ENCODE results near the gene OR51G2. TPM values are rescaled to one million over a fixed set of nuclear protein-coding genes. Genes with fewer than 3 reads are reported as not detected.

Gene OR51G2
- total and polyA plus RNA-seq, 2 donors from 2014 or later = not detected

DNA sequence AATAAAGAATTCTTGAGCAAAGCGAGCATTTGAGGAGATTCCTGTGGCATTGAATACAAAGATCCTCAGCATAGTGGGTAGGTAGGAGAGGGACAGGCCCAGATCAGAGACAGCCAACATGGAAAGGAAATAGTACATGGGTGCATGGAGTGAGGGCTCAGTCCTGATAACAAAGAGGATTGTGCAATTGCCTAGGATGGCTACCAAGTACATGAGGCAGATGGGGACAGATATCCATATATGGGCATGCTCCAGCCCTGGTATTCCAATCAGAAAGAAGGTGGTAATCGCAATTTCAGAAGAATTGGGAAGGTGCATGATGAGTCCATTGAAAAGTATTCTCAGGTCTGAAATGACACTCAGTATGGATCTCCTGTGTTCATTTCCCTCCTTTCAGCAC is 28.9 kb downstream of the OR51G2 start:
- no peaks in the 10 kb centered on the region for H3K27me3 ChIP-seq (ENCODE audit: control insufficient read depth, insufficient read depth, low read length)
- H3K9ac ChIP-seq (ENCODE audit: low read length in 3 of 3) = no peak overlapping the region
- intact Hi-C loops (cut with DNase I) = no loop called here
- H3K27ac ChIP-seq (ENCODE audit: low read depth in 2 of 2, low read length in 2 of 2) = no peak overlapping the region
- FAIRE-seq = no peak
- no peaks in the 10 kb centered on the region for H3K36me3 ChIP-seq (ENCODE audit: control insufficient read depth in 2 of 3, insufficient read depth in 3 of 3, low read length in 3 of 3)
- TF ChIP-seq, protein P1, sequence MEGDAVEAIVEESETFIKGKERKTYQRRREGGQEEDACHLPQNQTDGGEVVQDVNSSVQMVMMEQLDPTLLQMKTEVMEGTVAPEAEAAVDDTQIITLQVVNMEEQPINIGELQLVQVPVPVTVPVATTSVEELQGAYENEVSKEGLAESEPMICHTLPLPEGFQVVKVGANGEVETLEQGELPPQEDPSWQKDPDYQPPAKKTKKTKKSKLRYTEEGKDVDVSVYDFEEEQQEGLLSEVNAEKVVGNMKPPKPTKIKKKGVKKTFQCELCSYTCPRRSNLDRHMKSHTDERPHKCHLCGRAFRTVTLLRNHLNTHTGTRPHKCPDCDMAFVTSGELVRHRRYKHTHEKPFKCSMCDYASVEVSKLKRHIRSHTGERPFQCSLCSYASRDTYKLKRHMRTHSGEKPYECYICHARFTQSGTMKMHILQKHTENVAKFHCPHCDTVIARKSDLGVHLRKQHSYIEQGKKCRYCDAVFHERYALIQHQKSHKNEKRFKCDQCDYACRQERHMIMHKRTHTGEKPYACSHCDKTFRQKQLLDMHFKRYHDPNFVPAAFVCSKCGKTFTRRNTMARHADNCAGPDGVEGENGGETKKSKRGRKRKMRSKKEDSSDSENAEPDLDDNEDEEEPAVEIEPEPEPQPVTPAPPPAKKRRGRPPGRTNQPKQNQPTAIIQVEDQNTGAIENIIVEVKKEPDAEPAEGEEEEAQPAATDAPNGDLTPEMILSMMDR (IDR thresholded peaks at IDR 0.05; ENCODE audit: borderline replicate concordance, extremely low read depth, insufficient read depth) = no peak
- H3K9me3 ChIP-seq (ENCODE audit: control insufficient read depth in 2 of 3, insufficient read depth in 1 of 3, low read length in 3 of 3) = no peaks in the 10 kb centered on the region
- H3K4me1 ChIP-seq (ENCODE audit: control insufficient read depth in 2 of 3, insufficient read depth in 2 of 3, low read depth in 1 of 3, low read length in 3 of 3) = no peaks in the 10 kb centered on the region
- H3K4me3 ChIP-seq (ENCODE audit: low read length in 3 of 3) = no peak overlapping the region
- DNase-seq = no peak

DNA sequence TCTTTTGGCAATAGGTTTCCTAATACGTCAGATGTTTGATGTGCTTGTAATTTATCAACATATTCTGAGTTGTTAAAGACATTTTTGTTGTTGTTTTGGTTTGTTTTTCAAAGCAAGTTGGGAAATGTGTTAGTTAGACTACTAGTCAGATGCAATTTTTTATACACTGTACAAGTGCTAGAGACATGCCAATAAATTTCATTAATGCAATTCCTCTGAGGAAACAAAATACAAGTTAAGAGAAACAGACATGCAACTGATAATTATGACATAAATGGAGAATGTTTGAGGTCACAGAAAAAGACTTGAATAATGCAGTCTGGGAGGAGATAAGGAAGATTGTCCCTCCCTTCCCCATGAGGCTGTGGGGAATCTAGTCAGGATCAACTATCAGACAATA is 31.6 kb downstream of the OR51G2 start:
- H3K9me3 ChIP-seq (ENCODE audit: control insufficient read depth in 2 of 3, insufficient read depth in 1 of 3, low read length in 3 of 3) = no peaks in the 10 kb centered on the region
- H3K27ac ChIP-seq (ENCODE audit: low read depth in 2 of 2, low read length in 2 of 2) = no peak overlapping the region
- no peaks in the 10 kb centered on the region for H3K4me1 ChIP-seq (ENCODE audit: control insufficient read depth in 2 of 3, insufficient read depth in 2 of 3, low read depth in 1 of 3, low read length in 3 of 3)
- intact Hi-C loops (cut with DNase I) = no loop called here
- TF ChIP-seq, protein P1 (IDR thresholded peaks at IDR 0.05; ENCODE audit: borderline replicate concordance, extremely low read depth, insufficient read depth) = no peak
- DNase-seq (no peak), FAIRE-seq (no peak)
- no peaks in the 10 kb centered on the region for H3K36me3 ChIP-seq (ENCODE audit: control insufficient read depth in 2 of 3, insufficient read depth in 3 of 3, low read length in 3 of 3)
- no peak overlapping the region for H3K4me3 ChIP-seq (ENCODE audit: low read length in 3 of 3)
- no peak overlapping the region for H3K9ac ChIP-seq (ENCODE audit: low read length in 3 of 3)
- H3K27me3 ChIP-seq (ENCODE audit: control insufficient read depth, insufficient read depth, low read length) = no peaks in the 10 kb centered on the region

DNA sequence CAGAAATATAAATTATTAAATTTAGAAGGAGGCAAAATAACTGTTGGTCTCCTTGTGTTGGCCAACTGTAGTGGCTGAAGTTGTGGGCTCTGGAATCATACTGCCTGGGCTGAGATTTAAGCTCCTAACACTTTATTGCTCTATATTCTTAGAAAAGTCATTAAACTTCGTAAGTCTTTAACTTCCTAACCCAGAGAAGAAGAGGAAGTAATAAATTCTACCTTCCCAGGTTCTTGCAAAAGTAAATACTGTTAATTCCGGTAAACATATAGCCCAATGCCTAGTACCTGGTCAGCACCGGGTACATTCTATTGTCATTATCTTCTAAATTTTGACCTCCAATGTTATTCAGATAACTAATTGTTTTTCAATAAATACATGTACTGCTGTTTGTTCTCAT is 33.0 kb downstream of the OR51G2 start:
- TF ChIP-seq, protein P1 (IDR thresholded peaks at IDR 0.05; ENCODE audit: borderline replicate concordance, extremely low read depth, insufficient read depth) = no peak
- H3K4me3 ChIP-seq (ENCODE audit: low read length in 3 of 3) = no peak overlapping the region
- H3K4me1 ChIP-seq (ENCODE audit: control insufficient read depth in 2 of 3, insufficient read depth in 2 of 3, low read depth in 1 of 3, low read length in 3 of 3) = no peaks in the 10 kb centered on the region
- FAIRE-seq (no peak), DNase-seq (peak in 1 of 5 donors; percentile 23)
- H3K9me3 ChIP-seq (ENCODE audit: control insufficient read depth in 2 of 3, insufficient read depth in 1 of 3, low read length in 3 of 3) = no peaks in the 10 kb centered on the region
- H3K27ac ChIP-seq (ENCODE audit: low read depth in 2 of 2, low read length in 2 of 2) = no peak overlapping the region
- intact Hi-C loops (cut with DNase I) = no loop called here
- H3K9ac ChIP-seq (ENCODE audit: low read length in 3 of 3) = no peak overlapping the region
- H3K27me3 ChIP-seq (ENCODE audit: control insufficient read depth, insufficient read depth, low read length) = no peaks in the 10 kb centered on the region
- no peaks in the 10 kb centered on the region for H3K36me3 ChIP-seq (ENCODE audit: control insufficient read depth in 2 of 3, insufficient read depth in 3 of 3, low read length in 3 of 3)

DNA sequence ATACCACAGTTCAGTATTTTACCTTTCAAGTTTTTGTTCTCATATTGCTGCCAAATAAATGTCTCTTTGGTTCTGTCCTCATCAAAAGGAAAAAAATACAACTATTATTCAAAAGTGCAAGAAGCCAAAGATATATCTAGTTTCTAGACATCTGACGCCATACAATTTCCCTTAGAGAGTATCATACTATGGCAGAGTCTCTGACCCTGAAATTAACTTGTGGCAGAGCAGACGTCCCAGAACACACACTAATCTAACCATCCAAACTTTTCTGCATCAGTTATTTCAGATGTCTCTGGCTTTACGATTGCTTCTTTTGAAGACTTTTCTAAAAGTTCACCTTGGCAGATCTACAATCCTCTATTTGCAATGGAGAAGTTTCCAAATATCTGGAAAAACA is 34.8 kb downstream of the OR51G2 start:
- no peak overlapping the region for H3K9ac ChIP-seq (ENCODE audit: low read length in 3 of 3)
- no peaks in the 10 kb centered on the region for H3K4me1 ChIP-seq (ENCODE audit: control insufficient read depth in 2 of 3, insufficient read depth in 2 of 3, low read depth in 1 of 3, low read length in 3 of 3)
- no peak overlapping the region for H3K27ac ChIP-seq (ENCODE audit: low read depth in 2 of 2, low read length in 2 of 2)
- intact Hi-C loops (cut with DNase I) = no loop called here
- no peaks in the 10 kb centered on the region for H3K36me3 ChIP-seq (ENCODE audit: control insufficient read depth in 2 of 3, insufficient read depth in 3 of 3, low read length in 3 of 3)
- peak in 1 of 5 donors; percentile 7 for DNase-seq
- TF ChIP-seq, protein P1 (IDR thresholded peaks at IDR 0.05; ENCODE audit: borderline replicate concordance, extremely low read depth, insufficient read depth) = no peak
- H3K9me3 ChIP-seq (ENCODE audit: control insufficient read depth in 2 of 3, insufficient read depth in 1 of 3, low read length in 3 of 3) = no peaks in the 10 kb centered on the region
- no peaks in the 10 kb centered on the region for H3K27me3 ChIP-seq (ENCODE audit: control insufficient read depth, insufficient read depth, low read length)
- FAIRE-seq = no peak
- no peak overlapping the region for H3K4me3 ChIP-seq (ENCODE audit: low read length in 3 of 3)
